HG03196 (cell line): Measurements from ENCODE around the gene RAD23A.

ENCODE experiments used
- ATAC-seq: cut with Tn5 transposase; IDR thresholded peaks from one replicate; pipeline ENCODE4 v1.9.1; 2021; ENCODE audit not compliant: unreplicated experiment

RAD23A gene

GRCh38 chr19:12983542-12984142 lies 38.0 kb downstream of the RAD23A start:
- ATAC-seq: no peak

DNA sequence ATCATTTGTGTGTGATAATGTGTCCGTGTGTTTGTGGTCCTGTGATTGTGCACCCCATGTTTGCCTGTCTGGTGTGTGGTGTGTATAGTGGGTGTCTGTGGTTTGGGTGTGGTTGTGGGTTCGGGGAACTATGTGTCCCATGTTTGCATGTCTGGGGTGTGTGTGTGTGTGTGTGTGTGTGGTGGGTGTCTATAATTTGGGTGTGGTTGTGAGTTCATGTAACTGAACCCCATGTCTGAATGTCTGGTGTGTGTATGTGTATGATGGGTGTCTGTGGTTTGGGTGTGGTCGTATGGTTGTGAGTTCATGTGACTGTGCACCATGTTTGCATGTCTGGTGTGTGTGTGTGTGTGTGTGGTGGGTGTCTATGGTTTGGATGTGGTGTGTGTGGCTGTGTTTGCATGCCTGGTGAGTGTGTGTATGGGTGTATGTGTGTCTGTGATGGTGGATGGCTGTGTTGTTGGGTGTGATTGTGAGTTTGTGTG lies 38.5 kb downstream of the RAD23A start:
- no peak for ATAC-seq

DNA sequence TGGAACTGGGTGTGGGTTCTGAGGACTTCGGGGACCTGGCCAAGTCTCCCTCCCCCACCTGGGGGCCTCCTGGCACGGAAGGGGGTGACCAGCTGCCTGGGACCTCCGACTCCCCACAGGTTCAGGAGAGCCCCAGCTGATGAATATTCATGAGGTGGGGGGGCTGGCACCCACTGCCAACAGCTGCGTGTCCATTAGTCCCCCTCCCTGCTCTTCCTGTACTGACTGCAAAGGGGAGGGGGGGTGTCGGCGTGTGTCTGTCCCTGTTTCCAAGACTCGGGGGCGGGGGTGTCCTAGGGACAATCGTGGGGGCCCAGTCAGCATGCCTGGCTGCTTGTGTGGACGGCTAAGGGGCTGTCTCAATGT lies 39.0 kb downstream of the RAD23A start:
- ATAC-seq: no peak

DNA sequence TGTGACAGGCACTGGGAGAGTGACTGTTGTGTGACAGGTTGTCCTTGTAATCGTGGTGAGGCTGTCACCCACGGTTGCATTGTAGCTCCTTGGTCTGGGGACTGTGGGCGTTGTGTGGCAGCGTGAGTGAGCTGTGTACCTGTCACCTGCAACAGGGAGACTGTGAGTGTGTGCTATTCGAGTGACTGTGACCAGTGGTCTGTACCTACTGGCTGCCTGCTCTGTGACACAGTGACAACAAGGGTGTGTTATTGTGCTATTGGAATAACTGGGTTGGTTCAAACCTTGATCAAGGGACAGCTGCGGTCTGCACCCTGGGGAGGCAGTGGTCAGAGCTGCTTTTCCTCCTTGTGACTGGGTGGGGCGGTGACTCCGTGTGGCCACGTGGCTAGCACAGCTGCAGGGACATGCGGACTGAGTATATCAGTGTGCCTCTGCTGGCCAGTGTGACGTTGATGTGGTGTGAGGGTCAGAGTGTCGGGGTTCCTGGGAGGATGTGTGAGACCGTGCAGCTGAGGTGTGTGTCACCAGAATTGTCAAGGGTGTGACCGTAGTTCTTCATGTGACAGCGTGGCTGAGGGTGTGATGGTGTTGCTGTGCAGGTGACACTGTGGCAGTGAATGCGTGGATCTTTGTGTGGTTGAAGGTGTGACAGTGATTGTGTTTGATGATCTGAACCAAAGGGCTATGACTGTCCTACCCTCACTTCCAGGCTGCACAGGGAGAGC lies 39.6 kb downstream of the RAD23A start:
- no peak for ATAC-seq

GRCh38 chr19:12986726-12987125 lies 41.1 kb downstream of the RAD23A start:
- ATAC-seq: no peak

GRCh38 chr19:12987190-12987589 lies 41.5 kb downstream of the RAD23A start:
- ATAC-seq: no peak

DNA sequence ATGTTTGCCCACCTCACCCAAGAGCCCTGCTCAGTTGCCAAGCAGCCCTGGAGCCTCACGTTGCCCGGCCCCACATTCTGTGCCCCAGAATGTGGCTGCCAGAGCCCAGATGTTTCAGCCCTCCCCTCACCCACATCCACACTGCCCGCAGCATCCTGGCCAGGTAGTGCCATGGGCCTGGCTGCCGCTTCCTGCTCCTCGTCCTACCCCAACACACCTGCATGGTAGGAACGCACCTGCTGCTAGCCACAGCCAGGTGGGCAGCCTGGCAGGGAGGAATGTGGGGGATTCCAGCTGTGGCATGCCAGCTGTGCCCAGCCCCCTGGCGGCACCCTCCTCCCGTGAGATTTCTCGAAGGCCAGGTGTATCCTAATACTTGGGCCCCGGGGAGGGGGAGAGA lies 42.1 kb downstream of the RAD23A start:
- no peak for ATAC-seq

- no peak for ATAC-seq
Measured at GRCh38 chr19:12990431-12990830, 44.8 kb downstream of the RAD23A start.

- no peak for ATAC-seq
Measured at GRCh38 chr19:12990853-12991252, 45.2 kb downstream of the RAD23A start.

- no peak for ATAC-seq
Measured at GRCh38 chr19:12991296-12991695, 45.6 kb downstream of the RAD23A start.

DNA sequence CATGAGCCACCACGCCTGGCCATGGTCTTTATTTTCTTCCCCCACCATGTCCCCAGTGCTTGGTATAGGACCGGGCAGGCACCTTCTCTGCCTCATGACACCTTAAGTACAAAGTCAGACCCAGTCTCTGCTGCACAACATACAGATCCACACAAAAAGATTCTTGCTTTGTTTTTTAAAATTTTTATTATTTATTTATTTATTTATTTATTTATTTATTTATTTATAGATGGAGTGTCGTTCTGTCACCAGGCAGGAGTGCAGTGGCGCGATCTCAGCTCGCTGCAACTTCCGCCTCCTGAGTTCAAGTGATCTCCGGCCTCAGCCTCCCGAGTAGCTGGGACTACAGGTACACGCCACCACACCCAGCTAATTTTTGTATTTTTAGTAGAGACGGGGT lies 47.1 kb downstream of the RAD23A start:
- no peak for ATAC-seq

- ATAC-seq: no peak
Measured at GRCh38 chr19:12993562-12993961, 47.9 kb downstream of the RAD23A start.

DNA sequence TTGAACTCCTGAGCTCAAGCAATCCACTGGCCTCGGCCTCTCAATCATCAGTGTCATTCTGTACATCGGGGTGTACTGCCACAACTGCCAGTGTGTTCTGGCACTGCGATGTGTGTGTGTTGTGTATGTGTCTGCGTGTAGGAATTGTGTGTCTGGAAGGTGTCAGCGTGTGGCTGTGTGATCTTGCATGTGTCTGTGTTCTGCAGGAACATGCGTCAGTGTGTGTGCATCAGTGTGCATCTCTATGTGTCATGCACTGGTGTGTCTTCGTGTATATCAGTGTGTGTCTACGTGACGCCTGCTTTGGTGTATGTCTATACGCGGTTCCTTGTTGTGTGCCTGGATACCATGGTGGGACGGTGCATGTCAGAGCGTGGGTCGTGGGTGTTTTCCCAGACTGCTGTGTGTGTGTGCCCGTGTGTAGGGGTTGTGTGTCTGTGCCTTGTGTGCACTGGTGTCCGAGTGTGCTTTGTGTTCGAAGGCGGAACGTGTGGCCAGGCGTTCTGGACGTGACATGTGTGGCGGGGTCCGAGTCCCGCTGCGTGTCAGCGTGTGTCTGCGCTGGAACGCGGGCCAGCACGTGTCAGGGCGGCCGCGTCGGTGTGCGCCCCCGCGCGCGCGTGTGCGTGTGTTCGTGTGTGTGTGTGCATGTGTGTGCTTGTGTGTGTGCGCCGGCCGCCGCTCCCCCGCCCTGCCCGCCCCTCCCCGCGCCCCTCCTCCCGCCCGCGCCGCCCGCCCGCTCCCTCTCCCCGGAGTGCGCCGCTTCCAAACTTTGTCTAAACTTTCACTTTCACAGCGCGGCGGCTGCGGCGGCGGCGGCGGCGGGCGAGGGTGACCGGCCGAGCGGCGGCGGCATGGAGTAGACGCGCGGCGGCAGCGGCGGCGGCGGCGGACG lies 49.3 kb downstream of the RAD23A start, which contains the start of gene NFIX:
Gene NFIX (plus strand): TSS at position 775 of the 895 bp plus-strand sequence. CDS start 363 bp downstream, outside the sequence.
- no peak for ATAC-seq

DNA sequence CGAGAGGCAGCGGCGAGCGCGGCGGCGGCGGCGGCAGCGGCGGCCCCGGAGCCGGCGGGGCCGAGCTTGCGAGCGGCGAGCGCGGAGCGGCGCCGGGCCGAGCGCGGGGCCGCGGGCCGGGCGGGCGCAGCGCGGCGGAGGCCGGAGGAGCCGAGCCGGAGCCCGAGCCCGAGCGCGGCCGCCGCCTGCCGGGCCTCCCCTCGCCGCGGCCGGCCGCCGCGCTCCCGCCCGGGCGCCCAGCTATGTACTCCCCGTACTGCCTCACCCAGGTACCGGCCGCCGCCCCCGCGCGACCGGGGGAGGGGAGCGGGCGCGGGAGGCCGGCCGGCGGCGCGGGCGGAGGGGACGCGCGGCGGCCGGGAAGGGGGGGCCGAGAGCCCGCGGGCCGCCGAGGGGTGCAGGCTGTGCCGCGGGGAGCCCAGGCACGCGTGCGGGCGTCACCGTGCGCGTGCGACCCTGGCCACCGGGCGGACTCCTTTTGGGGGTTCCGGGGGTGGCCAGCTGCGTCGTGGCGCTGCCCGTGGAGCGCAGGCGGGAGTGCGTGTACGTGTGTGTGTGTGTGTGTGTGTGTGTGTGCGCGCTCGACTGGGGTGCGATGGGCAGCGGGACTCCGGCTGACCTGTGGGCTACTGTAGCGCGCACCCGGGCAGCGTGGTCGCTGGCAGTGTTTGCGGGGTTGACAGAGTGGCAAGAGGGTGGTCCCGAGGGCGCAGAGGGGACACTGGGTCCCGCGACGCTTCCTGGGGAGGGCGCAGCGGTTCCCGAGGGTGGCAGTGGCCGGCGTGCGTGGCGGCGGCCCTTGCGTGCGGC lies 50.1 kb downstream of the RAD23A start:
- ATAC-seq: no peak

GRCh38 chr19:12996406-12997094 lies 50.9 kb downstream of the RAD23A start:
- ATAC-seq: no peak

DNA sequence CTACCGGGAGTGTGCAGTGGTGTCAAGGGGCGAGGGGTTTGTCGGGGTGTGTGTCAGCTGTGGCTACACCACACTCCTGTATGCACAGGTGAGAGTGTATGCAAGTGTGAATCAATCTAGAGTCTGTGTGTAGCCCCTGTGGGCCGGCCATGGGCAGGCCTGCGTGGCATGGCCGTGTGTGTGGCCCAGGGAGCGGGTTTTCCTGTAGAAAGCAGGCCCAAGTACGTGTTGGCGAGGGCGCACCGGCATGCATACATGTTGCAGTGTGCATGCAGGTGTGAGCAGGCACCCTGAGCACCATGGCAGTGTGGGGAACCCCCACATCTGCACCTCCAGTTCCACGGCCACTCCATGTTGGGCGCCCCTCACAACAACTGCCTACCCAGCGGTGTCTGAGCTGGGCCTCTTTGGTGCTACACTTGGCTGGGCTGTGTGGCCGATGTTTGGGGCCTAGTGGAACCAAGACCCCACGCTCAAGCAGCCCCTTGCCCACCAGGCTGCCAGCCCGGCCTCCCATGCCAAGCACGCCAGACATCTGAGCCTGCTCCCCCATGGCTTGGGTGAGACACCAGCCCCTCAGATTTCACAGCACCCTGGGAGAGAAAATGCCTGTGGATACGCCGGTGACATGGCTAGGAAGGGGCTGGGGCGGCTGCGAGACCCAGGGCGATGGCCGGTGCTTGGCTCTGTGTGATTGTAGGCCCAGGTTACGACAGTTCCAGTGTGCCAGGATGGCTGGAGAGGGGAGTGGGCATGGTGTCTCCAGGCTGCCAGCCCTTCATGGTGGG lies 51.7 kb downstream of the RAD23A start:
- no peak for ATAC-seq

- no peak for ATAC-seq
Measured at GRCh38 chr19:12997967-12998940, 52.6 kb downstream of the RAD23A start.

- ATAC-seq: no peak
Measured at GRCh38 chr19:13001166-13001501, 55.5 kb downstream of the RAD23A start.
